Measurements from ENCODE around the gene SPTAN1.

Gene SPTAN1

DNA sequence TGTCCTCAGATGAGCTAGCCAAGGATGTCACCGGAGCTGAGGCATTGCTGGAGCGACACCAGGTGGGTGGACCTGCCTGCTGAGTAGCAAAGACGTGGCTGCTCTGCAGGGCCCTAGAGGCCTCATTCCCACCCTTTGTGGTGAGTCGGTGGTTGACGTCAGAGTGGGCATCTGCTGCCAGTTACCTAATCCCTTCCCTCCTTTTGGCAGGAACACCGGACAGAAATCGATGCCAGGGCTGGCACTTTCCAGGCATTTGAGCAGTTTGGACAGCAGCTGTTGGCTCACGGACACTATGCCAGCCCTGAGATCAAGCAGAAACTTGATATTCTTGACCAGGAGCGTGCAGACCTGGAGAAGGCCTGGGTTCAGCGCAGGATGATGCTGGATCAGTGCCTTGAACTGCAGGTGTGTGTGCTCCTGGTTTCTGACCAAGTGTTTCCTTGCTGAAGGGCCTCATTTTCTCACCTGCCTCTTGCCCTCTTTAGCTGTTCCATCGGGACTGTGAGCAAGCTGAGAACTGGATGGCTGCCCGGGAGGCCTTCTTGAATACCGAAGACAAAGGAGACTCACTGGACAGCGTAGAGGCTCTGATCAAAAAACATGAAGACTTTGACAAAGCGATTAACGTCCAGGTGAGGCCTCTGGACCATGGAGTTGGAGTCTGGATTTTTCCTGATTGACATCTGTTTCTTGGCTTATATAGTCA is 55.4 kb downstream of the SPTAN1 start:
- no peak for ATAC-seq

DNA sequence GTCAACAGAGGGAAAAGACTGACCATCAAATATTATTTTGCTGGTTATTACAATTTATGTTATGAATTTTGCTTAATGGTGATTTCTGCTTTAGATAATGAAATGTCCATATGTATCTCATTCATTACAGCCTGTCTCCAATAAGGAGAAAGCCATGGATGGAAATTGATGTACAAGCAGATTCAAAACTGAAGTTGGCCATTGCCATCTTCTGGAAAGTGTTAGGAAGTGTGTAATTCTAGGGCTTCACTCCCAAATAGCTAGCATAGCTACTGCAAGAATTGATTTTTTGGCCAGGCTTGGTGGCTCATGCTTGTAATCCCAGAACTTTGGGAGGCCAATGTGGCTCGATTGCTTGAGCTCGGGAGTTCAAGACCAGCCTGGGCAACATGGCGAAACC is 58.5 kb downstream of the SPTAN1 start:
- ATAC-seq: no peak

DNA sequence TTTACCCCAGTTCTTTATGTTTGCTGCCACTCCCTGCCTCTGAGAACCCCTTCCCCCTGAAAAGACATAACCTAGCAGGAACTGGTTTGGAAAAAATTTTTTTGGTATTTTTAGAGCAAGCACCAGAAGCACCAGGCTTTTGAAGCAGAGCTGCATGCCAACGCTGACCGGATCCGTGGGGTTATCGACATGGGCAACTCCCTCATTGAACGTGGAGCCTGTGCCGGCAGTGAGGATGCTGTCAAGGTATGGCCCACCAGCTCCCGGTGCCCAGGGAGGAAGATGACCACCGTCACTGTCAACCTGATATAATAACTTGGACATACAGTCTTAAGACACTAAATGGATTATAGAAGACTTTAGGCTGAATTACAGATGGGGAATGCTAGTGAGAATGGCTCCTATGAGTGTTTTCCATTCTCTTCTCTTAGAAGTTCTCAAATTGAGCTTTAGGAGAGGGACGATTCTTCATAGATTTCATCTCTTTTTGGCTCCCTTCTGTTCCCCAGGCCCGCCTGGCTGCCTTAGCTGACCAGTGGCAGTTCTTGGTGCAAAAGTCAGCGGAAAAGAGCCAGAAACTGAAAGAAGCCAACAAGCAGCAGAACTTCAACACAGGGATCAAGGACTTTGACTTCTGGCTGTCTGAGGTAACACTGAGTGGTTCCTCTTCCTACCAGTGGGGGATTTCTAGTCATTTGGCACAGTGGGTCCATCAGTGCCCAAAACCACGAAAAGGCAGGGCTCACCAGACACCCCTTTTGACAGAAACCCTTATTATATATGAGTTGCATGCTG is 59.4 kb downstream of the SPTAN1 start:
- ATAC-seq: no peak

DNA sequence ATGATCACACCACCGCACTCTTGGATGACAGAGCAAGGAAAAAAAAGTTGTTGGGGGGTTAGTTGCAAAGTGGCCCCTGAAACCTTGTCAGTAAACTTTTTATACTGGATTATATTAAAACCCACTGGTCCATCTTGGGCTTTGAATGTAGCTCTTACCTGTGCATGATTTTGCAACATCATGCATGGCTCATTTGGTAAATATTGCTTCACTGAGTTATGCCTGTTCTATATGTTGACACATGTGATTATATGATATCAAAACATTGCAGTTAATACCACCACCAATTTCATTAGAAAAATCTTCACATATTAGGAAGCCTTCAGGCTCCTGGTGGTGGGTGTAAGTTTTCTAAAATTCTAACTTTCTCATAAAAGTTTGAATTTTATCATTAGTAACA is 62.3 kb downstream of the SPTAN1 start:
- ATAC-seq: no peak

- ATAC-seq: no peak
Observed at GRCh38 chr9:128615571-128615970, 63.2 kb downstream of the SPTAN1 start.

- no peak for ATAC-seq
Observed at GRCh38 chr9:128617943-128618342, 65.6 kb downstream of the SPTAN1 start.

- no peak for ATAC-seq
Observed at GRCh38 chr9:128619127-128619526, 66.7 kb downstream of the SPTAN1 start.

DNA sequence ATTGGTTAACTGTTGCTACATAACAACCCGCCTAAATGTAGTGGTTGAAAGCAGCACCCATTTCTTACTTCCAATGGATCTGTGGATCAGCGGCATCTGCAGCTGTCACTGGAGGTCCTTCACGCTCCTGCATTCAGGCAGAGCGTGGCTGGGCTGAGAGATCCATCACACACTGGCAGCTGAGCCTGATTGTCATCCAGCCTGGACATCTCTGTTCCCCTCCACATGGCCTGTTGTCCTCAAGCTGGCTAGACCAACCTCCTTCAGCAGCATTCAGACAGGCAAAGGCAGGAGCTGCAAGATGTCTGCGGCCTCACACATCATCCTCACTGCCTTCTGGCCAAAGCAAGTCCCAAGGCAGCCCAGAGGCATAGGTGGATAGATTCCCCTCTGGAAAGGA is 67.4 kb downstream of the SPTAN1 start:
- no peak for ATAC-seq

DNA sequence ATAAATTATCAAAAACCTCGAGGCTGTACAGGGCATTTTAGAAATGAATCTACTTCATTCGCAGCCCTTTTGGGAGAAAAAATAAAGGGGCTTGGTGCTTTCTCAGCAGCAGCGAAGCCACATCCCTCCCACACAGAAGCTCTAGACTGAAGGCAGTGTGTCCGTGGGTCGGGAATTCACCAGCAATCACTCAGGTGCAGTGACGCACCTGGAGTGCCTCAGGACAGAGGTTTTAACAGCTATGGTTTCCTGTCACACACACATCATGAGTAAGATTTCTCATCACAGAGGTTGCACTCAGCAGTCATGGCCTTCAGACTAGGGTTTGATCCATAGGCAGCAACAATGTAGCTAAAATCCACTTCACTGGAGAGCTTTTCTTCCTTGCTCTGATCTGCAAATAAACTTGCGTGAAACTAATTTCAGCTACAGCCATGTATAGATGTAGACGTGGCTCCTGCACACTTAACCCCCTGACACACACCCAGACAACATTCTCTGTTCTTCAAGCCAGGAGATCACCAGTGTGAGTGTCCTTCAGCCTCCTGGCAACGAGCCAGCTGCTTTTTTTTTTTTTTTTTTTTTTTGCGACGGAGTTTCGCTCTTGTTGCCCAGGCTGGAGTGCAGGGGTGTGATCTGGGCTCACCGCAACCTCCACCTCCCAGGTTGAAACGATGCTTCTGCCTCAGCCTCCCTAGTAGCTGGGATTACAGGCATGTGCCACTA is 69.5 kb downstream of the SPTAN1 start:
- no peak for ATAC-seq

- no peak for ATAC-seq
Observed at GRCh38 chr9:128624566-128624965, 72.2 kb downstream of the SPTAN1 start.

GRCh38 chr9:128625391-128626146 is 73.2 kb downstream of the SPTAN1 start:
- no peak for ATAC-seq

DNA sequence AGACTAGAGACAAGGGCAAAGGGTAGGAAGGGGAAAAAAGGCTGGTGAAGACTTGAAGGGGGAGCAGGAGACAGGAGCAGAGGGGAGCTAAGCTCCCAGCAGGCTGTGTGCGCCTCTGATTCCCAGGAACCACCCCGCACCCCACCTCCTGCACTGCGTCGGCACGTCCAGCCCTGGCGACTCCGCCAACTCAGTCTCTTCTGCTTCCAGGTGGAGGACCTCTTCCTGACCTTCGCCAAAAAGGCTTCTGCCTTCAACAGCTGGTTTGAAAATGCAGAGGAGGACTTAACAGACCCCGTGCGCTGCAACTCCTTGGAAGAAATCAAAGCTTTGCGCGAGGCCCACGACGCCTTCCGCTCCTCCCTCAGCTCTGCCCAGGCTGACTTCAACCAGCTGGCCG is 73.8 kb downstream of the SPTAN1 start:
- no peak for ATAC-seq

GRCh38 chr9:128627127-128627715 is 74.8 kb downstream of the SPTAN1 start:
- no peak for ATAC-seq

GRCh38 chr9:128627906-128628305 is 75.5 kb downstream of the SPTAN1 start:
- no peak for ATAC-seq

- no peak for ATAC-seq
Observed at GRCh38 chr9:128628471-128629048, 76.2 kb downstream of the SPTAN1 start.

GRCh38 chr9:128629136-128629535 is 76.7 kb downstream of the SPTAN1 start:
- no peak for ATAC-seq

GRCh38 chr9:128629852-128630545 is 77.6 kb downstream of the SPTAN1 start:
- ATAC-seq: no peak

- ATAC-seq: no peak
Observed at GRCh38 chr9:128631636-128632035, 79.2 kb downstream of the SPTAN1 start.

DNA sequence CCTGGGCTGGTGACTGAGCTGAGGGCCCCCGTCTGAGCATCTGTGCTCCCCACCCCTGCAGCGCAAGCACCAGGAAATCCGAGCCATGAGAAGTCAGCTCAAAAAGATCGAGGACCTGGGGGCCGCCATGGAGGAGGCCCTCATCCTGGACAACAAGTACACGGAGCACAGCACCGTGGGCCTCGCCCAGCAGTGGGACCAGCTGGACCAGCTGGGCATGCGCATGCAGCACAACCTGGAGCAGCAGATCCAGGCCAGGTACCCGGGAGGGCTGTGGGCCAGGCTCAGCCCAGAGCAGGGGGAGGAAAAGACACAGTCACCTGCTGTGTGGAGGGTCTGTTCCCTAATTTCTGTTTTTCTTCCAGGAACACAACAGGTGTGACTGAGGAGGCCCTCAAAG is 79.7 kb downstream of the SPTAN1 start:
- ATAC-seq: no peak

DNA sequence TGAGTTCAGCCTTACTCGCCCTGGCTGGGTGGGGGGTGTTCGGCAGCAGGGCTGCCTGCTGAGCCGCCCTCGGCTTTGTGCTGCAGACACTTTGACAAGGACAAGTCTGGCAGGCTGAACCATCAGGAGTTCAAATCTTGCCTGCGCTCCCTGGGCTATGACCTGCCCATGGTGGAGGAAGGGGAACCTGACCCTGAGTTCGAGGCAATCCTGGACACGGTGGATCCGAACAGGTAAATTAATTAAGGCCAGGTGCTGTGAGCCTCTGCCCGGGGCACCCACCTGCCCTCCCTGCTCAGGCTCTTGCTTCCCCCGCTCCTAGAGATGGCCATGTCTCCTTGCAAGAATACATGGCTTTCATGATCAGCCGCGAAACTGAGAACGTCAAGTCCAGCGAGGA is 80.1 kb downstream of the SPTAN1 start:
- ATAC-seq: no peak

GRCh38 chr9:128633057-128633456 is 80.7 kb downstream of the SPTAN1 start:
- no peak for ATAC-seq

- ATAC-seq: no peak
Observed at GRCh38 chr9:128633601-128634000, 81.2 kb downstream of the SPTAN1 start.
